Tibial nerve (tissue), 4 donors: ENCODE data around the gene PAAF1. TPM values are rescaled to one million over a fixed set of nuclear protein-coding genes. Genes with fewer than 3 reads are reported as not detected.
A peak's percentile ranks its signal among the peaks of the same experiment; 100 is the strongest.

Source experiments
- DNase-seq, 2 donors: peaks; one replicate each; pipeline ENCODE4 v3.0.0-alpha.2; 2019; ENCODE audit warnings: low spot score in 2 of 2
- H3K27ac ChIP-seq, 4 donors: fragments of 200-600 bp; sonication (generic) in 3 of 4; one replicate each; pipeline ENCODE4 v1.5.1; 2017 to 2019; ENCODE audit warnings: mild to moderate bottlenecking in 1 of 4
- H3K27me3 ChIP-seq, 2 donors: fragments of 200-600 bp; sonication (generic) in 1 of 2; one replicate each; pipeline versions ENCODE4 v1.5.1 to v1.6.0; 2017 to 2019
- H3K36me3 ChIP-seq, 3 donors: fragments of 200-600 bp; sonication (generic); one replicate each; pipeline ENCODE4 v1.5.1; 2018 to 2019
- H3K4me1 ChIP-seq, 4 donors: fragments of 200-600 bp; sonication (generic) in 3 of 4; one replicate each; pipeline ENCODE4 v1.5.1; 2017 to 2019
- H3K4me3 ChIP-seq, 4 donors: fragments of 200-600 bp; sonication (generic) in 3 of 4; one replicate each; pipeline ENCODE4 v1.5.1; 2017 to 2019; ENCODE audit warnings: mild to moderate bottlenecking in 1 of 4, moderate library complexity in 1 of 4
- H3K9me3 ChIP-seq, 4 donors: fragments of 200-600 bp; sonication (generic) in 3 of 4; one replicate each; pipeline ENCODE4 v1.5.1; 2017 to 2019
- EP300 ChIP-seq, 2 donors: sonication (generic); formaldehyde crosslinking; IDR thresholded peaks; one replicate each; pipeline ENCODE4 v1.6.1; 2017; ENCODE audit warnings: antibody characterized with exemption in 2 of 2, mild to moderate bottlenecking in 1 of 2
- POLR2A ChIP-seq, 2 donors: fragments of 450-650 bp; IDR thresholded peaks; one replicate each; pipeline ENCODE4 v1.6.1; 2017; ENCODE audit warnings: antibody characterized with exemption in 2 of 2, mild to moderate bottlenecking in 2 of 2, moderate library complexity in 2 of 2
- WGBS, 2 donors: methylation state at CpG; one replicate each; pipeline ENCODE4 v1.1.5; 2018; 5-methylcytosine and 5-hydroxymethylcytosine counted together
- total RNA-seq, 4 donors: library from RNA; depleted of rRNA; stranded (reverse); fragments of >200 nt; gene quantifications; one replicate each; pipeline ENCODE4 v1.1.0, GENCODE V29; 2016
- TF ChIP-seq, protein P1 (sequence below), 5 experiments: fragments of 200-600 bp in 3 of 5; fragments of 450-650 bp in 2 of 5; sonication (generic) in 3 of 5; IDR thresholded peaks; one replicate each; pipeline ENCODE4 v1.5.1; 2016 to 2019; ENCODE audit warnings: antibody characterized with exemption in 5 of 5, mild to moderate bottlenecking in 3 of 5, moderate library complexity in 2 of 5

The PAAF1 gene
- total RNA-seq, 4 donors from 2014 or later = 24.9 to 39.1 (median 32.7) TPM

DNA sequence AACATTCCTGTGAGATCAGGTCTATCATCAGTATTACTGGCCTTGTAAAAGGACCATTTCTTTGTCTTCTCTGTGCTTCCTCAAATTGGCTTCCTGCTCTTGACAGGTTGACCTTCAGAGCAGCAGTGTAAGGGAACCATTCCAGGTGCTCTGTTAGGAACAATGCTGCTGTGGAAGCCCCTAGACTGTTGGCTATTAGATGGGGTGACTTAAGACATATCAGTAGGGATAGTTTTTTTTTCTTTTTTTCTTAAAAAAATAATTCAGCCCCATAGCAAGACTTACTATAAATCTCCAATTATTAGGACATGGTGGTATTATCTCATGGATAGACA lies 37.7 kb upstream of the PAAF1 start:
- no peak for DNase-seq
- TF ChIP-seq, protein P1, sequence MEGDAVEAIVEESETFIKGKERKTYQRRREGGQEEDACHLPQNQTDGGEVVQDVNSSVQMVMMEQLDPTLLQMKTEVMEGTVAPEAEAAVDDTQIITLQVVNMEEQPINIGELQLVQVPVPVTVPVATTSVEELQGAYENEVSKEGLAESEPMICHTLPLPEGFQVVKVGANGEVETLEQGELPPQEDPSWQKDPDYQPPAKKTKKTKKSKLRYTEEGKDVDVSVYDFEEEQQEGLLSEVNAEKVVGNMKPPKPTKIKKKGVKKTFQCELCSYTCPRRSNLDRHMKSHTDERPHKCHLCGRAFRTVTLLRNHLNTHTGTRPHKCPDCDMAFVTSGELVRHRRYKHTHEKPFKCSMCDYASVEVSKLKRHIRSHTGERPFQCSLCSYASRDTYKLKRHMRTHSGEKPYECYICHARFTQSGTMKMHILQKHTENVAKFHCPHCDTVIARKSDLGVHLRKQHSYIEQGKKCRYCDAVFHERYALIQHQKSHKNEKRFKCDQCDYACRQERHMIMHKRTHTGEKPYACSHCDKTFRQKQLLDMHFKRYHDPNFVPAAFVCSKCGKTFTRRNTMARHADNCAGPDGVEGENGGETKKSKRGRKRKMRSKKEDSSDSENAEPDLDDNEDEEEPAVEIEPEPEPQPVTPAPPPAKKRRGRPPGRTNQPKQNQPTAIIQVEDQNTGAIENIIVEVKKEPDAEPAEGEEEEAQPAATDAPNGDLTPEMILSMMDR (IDR thresholded peaks at IDR 0.05) = no peak
- no peaks in the 10 kb centered on the region for H3K4me1 ChIP-seq
- peaks cover 0 to 28% (median 0%) of the 10 kb centered on the region in 3 donors for H3K36me3 ChIP-seq
- H3K27me3 ChIP-seq = no peaks in the 10 kb centered on the region
- no peak overlapping the region for H3K27ac ChIP-seq
- no peak overlapping the region for H3K4me3 ChIP-seq
- H3K9me3 ChIP-seq = no peaks in the 10 kb centered on the region

DNA sequence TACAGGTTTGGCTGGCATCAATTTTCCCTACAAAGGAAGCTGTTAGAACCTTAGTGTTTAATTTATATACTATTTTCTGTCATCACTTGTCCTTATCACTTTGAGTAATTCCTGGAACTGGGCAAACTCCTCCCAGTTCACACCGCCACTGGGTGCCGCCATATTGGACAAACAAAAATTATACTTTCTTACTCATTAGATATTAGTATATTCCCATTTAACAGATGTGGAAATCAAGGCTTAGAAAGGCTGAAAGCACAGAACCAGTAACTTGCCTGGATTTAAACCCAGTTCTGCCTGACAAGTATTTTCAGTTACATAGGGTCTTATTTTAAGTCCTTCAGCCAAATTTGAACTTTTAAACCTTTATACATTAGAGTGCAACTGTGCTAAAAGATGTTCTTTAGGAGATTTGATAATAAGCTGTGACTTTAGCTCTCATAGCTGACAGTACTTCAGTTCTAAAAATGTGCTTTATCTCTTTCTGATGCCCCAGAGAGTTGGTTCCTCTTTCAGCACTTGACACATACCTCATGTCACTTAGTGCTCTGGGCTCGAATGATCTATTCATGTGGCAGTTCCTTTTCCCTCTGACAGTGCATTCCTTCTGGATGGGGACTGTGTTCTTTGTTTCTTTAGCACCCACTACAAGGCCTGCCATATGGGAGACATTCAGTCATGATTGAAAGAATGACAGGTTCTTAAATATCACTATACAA lies 25.6 kb upstream of the PAAF1 start:
- Histone ChIP-seq H3K9me3 (no peaks in the 10 kb centered on the region), H3K4me1 (peaks cover 0 to 5% (median 0%) of the 10 kb centered on the region in 4 donors), H3K36me3 (peaks cover 0 to 20% (median 0%) of the 10 kb centered on the region in 3 donors), H3K4me3 (no peak overlapping the region), H3K27me3 (no peaks in the 10 kb centered on the region), H3K27ac (no peak overlapping the region)
- TF ChIP-seq POLR2A (IDR thresholded peaks at IDR 0.05) (no peak), EP300 (IDR thresholded peaks at IDR 0.05) (no peak)
- TF ChIP-seq, protein P1 (IDR thresholded peaks at IDR 0.05) = no peak
- WGBS, 2 donors = 77 to 80% methylated on average over 3 of the region's 3 CpGs
- DNase-seq = no peak

DNA sequence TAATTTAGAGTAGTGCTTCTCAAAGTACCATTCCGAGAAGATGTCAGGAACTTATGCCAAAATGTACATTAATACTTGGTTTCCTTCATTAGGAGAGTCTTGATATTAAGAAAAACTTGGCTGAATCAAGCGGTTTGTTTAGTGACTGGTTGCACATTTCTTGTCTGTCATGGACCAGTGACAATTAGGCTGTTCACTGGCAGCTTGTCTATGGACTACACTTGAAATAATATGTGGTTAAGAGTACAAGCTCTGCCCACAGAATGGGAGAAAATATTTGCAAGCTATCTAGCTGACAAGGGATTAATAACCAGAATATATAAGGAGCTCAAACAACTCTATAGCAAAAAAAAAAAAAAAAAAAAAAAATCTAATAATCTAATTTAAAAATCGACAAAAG lies 24.8 kb upstream of the PAAF1 start:
- H3K27me3 ChIP-seq = no peaks in the 10 kb centered on the region
- DNase-seq = no peak
- H3K36me3 ChIP-seq = peaks cover 0 to 15% (median 0%) of the 10 kb centered on the region in 3 donors
- TF ChIP-seq EP300 (IDR thresholded peaks at IDR 0.05) (no peak), POLR2A (IDR thresholded peaks at IDR 0.05) (no peak)
- TF ChIP-seq, protein P1 (IDR thresholded peaks at IDR 0.05) = no peak
- no peaks in the 10 kb centered on the region for H3K9me3 ChIP-seq
- H3K4me3 ChIP-seq = no peak overlapping the region
- no peak overlapping the region for H3K27ac ChIP-seq
- WGBS, 2 donors = 73 to 75% methylated on average over 3 of the region's 3 CpGs
- H3K4me1 ChIP-seq = peaks cover 0 to 9% (median 4%) of the 10 kb centered on the region in 4 donors

DNA sequence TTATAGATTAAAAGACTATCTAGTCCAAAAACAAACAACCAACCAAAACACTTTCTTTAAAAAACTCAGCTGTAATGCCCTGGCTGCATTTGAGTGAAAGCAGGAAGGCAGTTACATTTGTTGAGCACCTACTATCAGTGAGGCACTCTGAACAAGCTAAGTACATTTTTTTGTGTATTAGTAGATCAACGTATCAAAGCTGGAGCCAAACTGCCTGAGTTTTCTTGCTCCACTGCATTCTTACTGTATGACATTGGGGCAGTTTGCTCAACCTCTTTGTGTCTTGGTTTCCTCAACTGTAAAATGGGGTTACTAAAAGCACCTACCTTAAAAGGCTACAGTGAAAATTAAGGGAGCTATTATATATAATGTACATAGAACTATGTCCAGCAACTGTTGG lies 22.1 kb upstream of the PAAF1 start:
- no peak for DNase-seq
- 44 to 69% methylated on average over 1 of the region's 1 CpG for WGBS, 2 donors
- TF ChIP-seq EP300 (IDR thresholded peaks at IDR 0.05) = no peak
- no peak for TF ChIP-seq POLR2A (IDR thresholded peaks at IDR 0.05)
- TF ChIP-seq, protein P1 (IDR thresholded peaks at IDR 0.05) = no peak
- H3K4me3 ChIP-seq = no peak overlapping the region
- peaks cover 0 to 2% (median 0%) of the 10 kb centered on the region in 3 donors for H3K36me3 ChIP-seq
- no peaks in the 10 kb centered on the region for H3K27me3 ChIP-seq
- no peak overlapping the region for H3K27ac ChIP-seq
- peaks cover 0 to 20% (median 6%) of the 10 kb centered on the region in 4 donors for H3K4me1 ChIP-seq
- H3K9me3 ChIP-seq = no peaks in the 10 kb centered on the region

DNA sequence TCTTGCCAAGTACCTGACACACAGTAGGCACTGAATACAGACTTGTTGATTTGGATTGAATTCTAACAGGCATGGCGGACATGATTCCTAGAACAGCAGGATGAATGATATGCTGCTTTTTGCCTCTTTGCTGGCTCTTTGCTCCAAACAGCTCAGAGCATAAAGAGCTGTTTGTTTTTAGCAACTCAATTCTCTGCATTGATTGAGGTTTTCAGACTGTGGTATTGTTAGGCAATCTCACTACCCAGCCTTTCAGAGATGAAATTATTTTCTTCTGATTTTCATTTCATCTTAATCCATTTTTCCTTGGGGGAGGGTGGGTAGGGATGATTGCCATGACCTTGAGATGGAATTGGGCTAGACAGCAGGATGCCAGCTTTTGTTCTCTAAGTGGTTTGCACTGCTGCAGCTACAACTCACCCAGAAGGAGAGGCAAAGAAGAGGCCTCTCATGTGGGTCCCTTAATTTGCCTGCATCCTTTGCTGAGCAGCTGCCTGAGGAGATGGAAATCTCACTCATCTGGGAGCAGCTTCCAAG lies 20.7 kb upstream of the PAAF1 start:
- peaks cover 0 to 6% (median 0%) of the 10 kb centered on the region in 3 donors for H3K36me3 ChIP-seq
- peaks cover 0 to 20% (median 6%) of the 10 kb centered on the region in 4 donors for H3K4me1 ChIP-seq
- no peak overlapping the region for H3K4me3 ChIP-seq
- peak overlapping the region; percentile 23 to 83 (median 48) for H3K27ac ChIP-seq
- no peaks in the 10 kb centered on the region for H3K9me3 ChIP-seq
- TF ChIP-seq, protein P1 (IDR thresholded peaks at IDR 0.05) = no peak
- TF ChIP-seq EP300 (IDR thresholded peaks at IDR 0.05) = peak in 1 of 2 donors; percentile 8
- TF ChIP-seq POLR2A (IDR thresholded peaks at IDR 0.05) = no peak
- H3K27me3 ChIP-seq = no peaks in the 10 kb centered on the region
- no peak for DNase-seq
- 45 to 50% methylated on average over 1 of the region's 1 CpG for WGBS, 2 donors
